ENCODE measurements around the gene GUCA1C.

GRCh38 chr3:108966773-108967172, 13.1 kb upstream of the GUCA1C start:
- TF ChIP-seq CTCF (IDR thresholded peaks at IDR 0.05): no peak
- no peak for TF ChIP-seq REST (IDR thresholded peaks at IDR 0.05; ENCODE audit: insufficient read depth in 1 of 2, low read depth in 2 of 2, low read length in 1 of 2)
- no peak for TF ChIP-seq SIN3A (IDR thresholded peaks at IDR 0.05; ENCODE audit: borderline replicate concordance, insufficient read depth, low read depth, low read length)
- TF ChIP-seq POLR2AphosphoS5 (IDR thresholded peaks at IDR 0.05; ENCODE audit: low read depth, low read length): no peak

All from Panc1 (cell line).